HCT116 (cell line): ENCODE data around the gene CREB3L1. TPM values are rescaled to one million over a fixed set of nuclear protein-coding genes. Genes with fewer than 3 reads are reported as not detected.

Experiments used
- ATAC-seq: fragments of 200-7000 bp; cut with Tn5 transposase; 2 replicates; pipeline ENCODE4 v1.9.1; 2020; ENCODE audit warnings: mild to moderate bottlenecking, moderate library complexity
- BruUV-seq: library from RNA; stranded (reverse); fragments of 400-500 nt; replicated peaks from 2 replicates; lab custom pipeline; 2021; lab: Mats Ljungman, UMichigan
- CTCF ChIA-PET: fragments of 300-600 bp; sonication (Branson Sonifier 250); formaldehyde crosslinking; loops from one replicate; lab custom pipeline; 2021; ENCODE audit warnings: antibody characterized with exemption; lab: Charles Lee
- POLR2A ChIA-PET: fragments of 300-600, 350-600 bp; sonication (Branson Sonifier 250); formaldehyde crosslinking; loops from one replicate; lab custom pipeline; 2021; ENCODE audit warnings: antibody characterized with exemption; lab: Charles Lee
- RAD21 ChIA-PET, 2 experiments: fragments of 300-600 bp; sonication (Branson Sonifier 250); formaldehyde crosslinking; loops; one replicate each; lab custom pipeline; 2023; ENCODE audit warnings: low total read pairs in 2 of 2; ENCODE audit not compliant: uncharacterized antibody in 2 of 2, unreplicated experiment in 2 of 2, low non-redundant PET in 1 of 2; lab: Charles Lee
- DNase-seq: peaks from one replicate; pipeline ENCODE4 v3.0.0-alpha.2; 2010; ENCODE audit warnings: low read depth, low spot score
- H2AFZ ChIP-seq: fragments of 200-600 bp; shearing (Covaris generic), sonication (generic); 2 replicates; pipeline ENCODE4 v1.6.1; 2017; ENCODE audit warnings: low read depth, mixed run types, mixed read lengths, antibody characterized with exemption, low read length; ENCODE audit not compliant: poor library complexity, severe bottlenecking
- H3K27ac ChIP-seq: 2 replicates; pipeline ENCODE4 v1.5.1; 2012; ENCODE audit warnings: low read depth, low read length
- H3K27me3 ChIP-seq: fragments of 200-600 bp; sonication (generic); 2 replicates; pipeline ENCODE4 v1.6.1; 2016; ENCODE audit warnings: mixed run types, low read length, mixed read lengths; ENCODE audit not compliant: insufficient read depth
- H3K36me3 ChIP-seq, 2 experiments: fragments of 200-500 bp in 1 of 2; fragments of 200-600 bp in 1 of 2; sonication (Bioruptor generic) in 1 of 2; sonication (generic) in 1 of 2; 2 replicates each; pipeline versions ENCODE4 v1.5.1 to v1.6.1; 2014 to 2016; ENCODE audit warnings: low read length in 2 of 2, inconsistent platforms in 1 of 2, mixed read lengths in 1 of 2, mixed run types in 1 of 2; ENCODE audit not compliant: insufficient read depth in 2 of 2, control insufficient read depth in 1 of 2
- H3K4me1 ChIP-seq, 2 experiments: fragments of 200-600 bp in 1 of 2; sonication (generic) in 1 of 2; 2 replicates each; pipeline versions ENCODE4 v1.5.1 to v1.6.1; 2012 to 2017; ENCODE audit warnings: low read length in 2 of 2, inconsistent platforms in 1 of 2, mild to moderate bottlenecking in 1 of 2, mixed read lengths in 1 of 2, mixed run types in 1 of 2, moderate library complexity in 1 of 2; ENCODE audit not compliant: insufficient read depth in 2 of 2, control insufficient read depth in 1 of 2
- H3K4me2 ChIP-seq: fragments of 200-600 bp; sonication (generic); 2 replicates; pipeline ENCODE4 v1.6.1; 2017; ENCODE audit warnings: mixed run types, low read length, mixed read lengths
- H3K4me3 ChIP-seq, 2 experiments: fragments of 200-600 bp in 1 of 2; sonication (generic) in 1 of 2; replicated peaks in 1 of 2; 2 replicates each; pipeline ENCODE4 v1.5.1; 2011 to 2016; ENCODE audit warnings: low read length in 2 of 2, control low read depth in 1 of 2, low read depth in 1 of 2, mild to moderate bottlenecking in 1 of 2, mixed read lengths in 1 of 2, mixed run types in 1 of 2
- H3K79me2 ChIP-seq: fragments of 200-600 bp; sonication (generic); 2 replicates; pipeline ENCODE4 v1.6.1; 2017; ENCODE audit warnings: mild to moderate bottlenecking, mixed run types, low read length, moderate library complexity, mixed read lengths; ENCODE audit not compliant: insufficient read depth
- H3K9ac ChIP-seq: fragments of 200-600 bp; sonication (generic); 2 replicates; pipeline ENCODE4 v1.6.1; 2016; ENCODE audit warnings: low read length, mixed read lengths
- H3K9me2 ChIP-seq: fragments of 200-600 bp; sonication (generic), shearing (Covaris generic); 2 replicates; pipeline ENCODE4 v1.6.1; 2017; ENCODE audit warnings: mixed run types, mild to moderate bottlenecking, moderate library complexity; ENCODE audit not compliant: insufficient read depth
- H3K9me3 ChIP-seq, 2 experiments: fragments of 200-500 bp in 1 of 2; fragments of 200-600 bp in 1 of 2; sonication (Bioruptor generic) in 1 of 2; sonication (generic) in 1 of 2; 2 replicates each; pipeline ENCODE4 v1.6.1; 2014 to 2017; ENCODE audit warnings: low read length in 2 of 2, mixed read lengths in 2 of 2, inconsistent platforms in 1 of 2, low read depth in 1 of 2, mild to moderate bottlenecking in 1 of 2, mixed run types in 1 of 2, moderate library complexity in 1 of 2; ENCODE audit not compliant: control insufficient read depth in 1 of 2, insufficient read depth in 1 of 2
- H4K20me1 ChIP-seq: fragments of 200-600 bp; sonication (generic), shearing (Covaris generic); 2 replicates; pipeline ENCODE4 v1.6.1; 2017; ENCODE audit warnings: mixed run types, mild to moderate bottlenecking, moderate library complexity; ENCODE audit not compliant: insufficient read depth
- ATF3 ChIP-seq: IDR thresholded peaks from 2 replicates; pipeline ENCODE4 v1.6.1; 2012
- CBX3 ChIP-seq: IDR thresholded peaks from 2 replicates; pipeline ENCODE4 v1.6.1; 2012; ENCODE audit warnings: low read depth
- CEBPB ChIP-seq: IDR thresholded peaks from 2 replicates; pipeline ENCODE4 v1.6.1; 2012; ENCODE audit warnings: low read depth
- CTCF ChIP-seq, 3 experiments: fragments of 200-600 bp in 1 of 3; sonication (generic) in 1 of 3; IDR thresholded peaks in 2 of 3; conservative IDR thresholded peaks in 1 of 3; 2 replicates each; pipeline ENCODE4 v1.5.1; 2012 to 2017; ENCODE audit warnings: low read depth in 2 of 3, low read length in 2 of 3, antibody characterized with exemption in 1 of 3, borderline replicate concordance in 1 of 3, control low read depth in 1 of 3, mild to moderate bottlenecking in 1 of 3, mixed read lengths in 1 of 3, mixed run types in 1 of 3, moderate library complexity in 1 of 3; ENCODE audit not compliant: insufficient read depth in 1 of 3
- EGR1 ChIP-seq: IDR thresholded peaks from 2 replicates; pipeline ENCODE4 v1.6.1; 2012; ENCODE audit warnings: low read depth
- ELF1 ChIP-seq: IDR thresholded peaks from 2 replicates; pipeline ENCODE4 v1.6.1; 2012; ENCODE audit warnings: low read depth, borderline replicate concordance
- EZH2phosphoT487 ChIP-seq: fragments of 200-600 bp; IDR thresholded peaks from 2 replicates; pipeline ENCODE4 v1.6.1; 2018; ENCODE audit warnings: antibody characterized with exemption, borderline replicate concordance
- FOSL1 ChIP-seq: IDR thresholded peaks from 2 replicates; pipeline ENCODE4 v1.6.1; 2012; ENCODE audit warnings: low read depth
- JUND ChIP-seq: IDR thresholded peaks from 2 replicates; pipeline ENCODE4 v1.6.1; 2012
- POLR2A ChIP-seq: IDR thresholded peaks from 2 replicates; pipeline ENCODE4 v1.7.0; 2011; ENCODE audit warnings: borderline replicate concordance; ENCODE audit not compliant: insufficient read depth, insufficient read length; ENCODE audit errors: extremely low read depth
- REST ChIP-seq: IDR thresholded peaks from 2 replicates; pipeline ENCODE4 v1.6.1; 2012; ENCODE audit warnings: low read depth
- SIN3A ChIP-seq: IDR thresholded peaks from 2 replicates; pipeline ENCODE4 v1.6.1; 2012; ENCODE audit warnings: low read depth
- SRF ChIP-seq: IDR thresholded peaks from 2 replicates; pipeline ENCODE4 v1.6.1; 2012; ENCODE audit warnings: low read depth
- TCF7L2 ChIP-seq: IDR thresholded peaks from 2 replicates; pipeline ENCODE4 v1.7.0; 2011; ENCODE audit warnings: borderline replicate concordance, inconsistent platforms; ENCODE audit not compliant: insufficient read depth, insufficient read length; ENCODE audit errors: extremely low read depth
- YY1 ChIP-seq: IDR thresholded peaks from 2 replicates; pipeline ENCODE4 v1.6.1; 2011; ENCODE audit warnings: low read length, low read depth, moderate library complexity, mild to moderate bottlenecking; ENCODE audit not compliant: insufficient replicate concordance; ENCODE audit errors: extremely low read depth
- ZBTB33 ChIP-seq: IDR thresholded peaks from 2 replicates; pipeline ENCODE4 v1.6.1; 2011; ENCODE audit warnings: mild to moderate bottlenecking, low read length, moderate library complexity; ENCODE audit not compliant: insufficient replicate concordance; ENCODE audit errors: extremely low read depth
- ZFX ChIP-seq: fragments of 450-650 bp; IDR thresholded peaks from 2 replicates; pipeline ENCODE4 v1.6.1; 2017
- ZNF274 ChIP-seq: fragments of 200-500 bp; sonication (Bioruptor generic); IDR thresholded peaks from 2 replicates; pipeline ENCODE4 v1.6.1; 2014; ENCODE audit warnings: mild to moderate bottlenecking, low read depth, low read length, inconsistent platforms
- intact Hi-C: fragments of 100-400 bp; cut with micrococcal nuclease; formaldehyde crosslinking; loops from 2 replicates; pipeline ENCODE4 v1.10.0; 2022
- total RNA-seq: library from RNA; stranded (reverse); gene quantifications from one replicate; pipeline ENCODE4 v1.2.1, GENCODE V29; 2021; ENCODE audit not compliant: unreplicated experiment

The CREB3L1 gene
- total RNA-seq, 1 experiment from 2014 or later, result 0.37 TPM

DNA sequence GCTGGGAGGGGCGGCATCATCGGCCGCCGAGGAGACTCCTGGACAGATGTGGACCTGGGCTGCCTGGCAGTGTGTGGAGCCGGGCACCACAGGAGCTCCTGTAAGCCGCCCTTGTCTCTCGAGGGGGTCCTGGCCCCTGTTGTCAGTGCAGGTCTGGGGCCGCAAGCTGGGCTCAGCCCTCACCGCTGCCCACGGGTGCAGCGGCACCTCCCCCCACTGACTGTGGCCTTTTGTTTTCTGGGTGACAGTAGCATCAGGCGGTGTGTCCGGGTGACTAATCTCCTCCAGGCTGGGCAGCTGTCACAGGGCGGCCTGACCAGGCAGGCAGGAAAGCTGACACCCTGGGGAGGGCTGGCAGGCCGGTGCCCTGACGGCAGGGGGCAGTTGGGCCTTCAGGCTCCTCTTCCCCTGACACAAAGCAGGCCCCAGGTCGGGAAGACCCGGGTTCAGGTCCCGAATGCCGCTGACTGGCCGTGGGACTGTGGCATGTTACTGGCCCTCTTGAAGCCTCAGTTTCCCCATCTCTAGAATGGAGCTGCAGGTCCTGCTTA lies 86.1 kb downstream of the CREB3L1 start (continued):
- TF ChIP-seq EZH2phosphoT487 (no peak), SIN3A (peak; percentile 96), POLR2A (no peak)

- Histone ChIP-seq H3K4me2 (peak overlapping the region; percentile 64), H3K9me3 (no peaks in the 10 kb centered on the region), H3K27me3 (no peaks in the 10 kb centered on the region), H3K79me2 (peaks cover 41% of the 10 kb centered on the region), H4K20me1 (no peaks in the 10 kb centered on the region), H3K27ac (no peak overlapping the region), H2AFZ (no peak overlapping the region), H3K36me3 (peaks cover 3% of the 10 kb centered on the region in 2 experiments; a peak in 2 of 4 replicates), H3K4me3 (no peak overlapping the region), H3K9ac (peak overlapping the region; percentile 20; the same call in 1 of the 2 replicates), H3K9me2 (no peaks in the 10 kb centered on the region), H3K4me1 (peaks cover 20 to 52% of the 10 kb centered on the region in 2 experiments)
- BruUV-seq, result no TSS peak
- ATAC-seq (no peak), DNase-seq (no peak)
- intact Hi-C loops, result no loop called here
- no peak for TF ChIP-seq CBX3
- TF ChIP-seq JUND, result no peak
- no peak for TF ChIP-seq ZNF274
- no peak for TF ChIP-seq TCF7L2
- TF ChIP-seq ZFX, result no peak
- TF ChIP-seq ATF3, result no peak
- no peak for TF ChIP-seq CEBPB
- no peak for TF ChIP-seq EGR1
- TF ChIP-seq YY1, result no peak
- TF ChIP-seq POLR2A, result no peak
- TF ChIP-seq REST, result no peak
- TF ChIP-seq ELF1, result no peak
- TF ChIP-seq SRF, result no peak
- TF ChIP-seq ZBTB33, result no peak
- TF ChIP-seq CTCF (IDR thresholded peaks at IDR 0.05 in 2 of 3, conservative IDR thresholded peaks at IDR 0.05 in 1 of 3; ENCODE audit: borderline replicate concordance in 1 of 3, insufficient read depth in 1 of 3, low read depth in 2 of 3, low read length in 2 of 3), result no peak
- no peak for TF ChIP-seq EZH2phosphoT487
- TF ChIP-seq FOSL1, result no peak
- RAD21 ChIA-PET, result no interaction called here
- CTCF ChIA-PET, result interaction anchor here (1.0 to 1.6 kb wide), 4 partner anchors 10 to 190 kb away, joined by 3 to 7 read pairs (median 4); no protein-coding TSS in a partner anchor
- POLR2A ChIA-PET, result no interaction called here
Observed at GRCh38 chr11:46364056-46364455, 86.6 kb downstream of the CREB3L1 start.
